GM21723 (cell line): ENCODE data around the gene MALSU1.
A peak's percentile ranks its signal among the peaks of the same experiment; 100 is the strongest.

ENCODE experiments used
- ATAC-seq: cut with Tn5 transposase; IDR thresholded peaks from one replicate; pipeline ENCODE4 v1.9.1; 2021; ENCODE audit warnings: mild to moderate bottlenecking, moderate library complexity; ENCODE audit not compliant: unreplicated experiment

Gene MALSU1

DNA sequence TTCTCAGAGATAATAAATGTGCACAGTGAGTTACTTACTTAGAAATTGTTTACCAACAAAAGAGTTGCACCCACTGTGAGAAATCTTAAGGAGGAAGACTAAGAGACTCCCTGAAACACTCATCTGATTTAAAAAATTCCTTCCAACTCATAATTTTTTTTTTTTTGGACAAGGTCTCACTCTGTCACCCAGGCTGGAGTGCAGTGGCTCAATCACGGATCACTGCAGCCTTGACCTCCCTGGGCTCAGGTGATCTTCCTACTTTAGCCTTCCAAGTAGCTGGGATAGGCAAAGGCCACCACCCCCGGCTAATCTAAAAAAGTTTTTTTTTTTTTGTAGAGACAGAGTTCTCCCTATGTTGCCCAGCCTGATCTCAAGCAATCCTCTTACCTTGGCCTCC lies 36.0 kb downstream of the MALSU1 start:
- ATAC-seq, result no peak

DNA sequence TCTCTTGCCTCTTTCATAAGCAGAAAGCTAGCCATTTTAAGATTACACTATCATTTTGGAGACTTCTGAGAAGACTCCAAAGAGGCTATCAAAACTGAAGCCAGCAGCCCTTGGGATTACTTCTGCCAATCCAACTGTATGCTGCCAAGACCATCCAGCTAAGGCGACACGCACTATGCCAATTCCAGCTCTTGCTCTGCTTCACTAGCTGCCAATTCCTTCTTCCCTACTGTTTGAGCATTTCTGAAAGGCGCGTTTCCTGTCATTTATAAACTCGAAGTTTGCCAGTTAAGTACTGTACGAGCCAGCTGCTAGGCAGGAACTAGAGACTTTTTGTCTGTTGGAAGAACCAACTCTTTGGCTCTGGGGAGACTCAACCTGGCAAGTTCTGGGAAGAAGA lies 36.5 kb downstream of the MALSU1 start:
- ATAC-seq, result no peak

DNA sequence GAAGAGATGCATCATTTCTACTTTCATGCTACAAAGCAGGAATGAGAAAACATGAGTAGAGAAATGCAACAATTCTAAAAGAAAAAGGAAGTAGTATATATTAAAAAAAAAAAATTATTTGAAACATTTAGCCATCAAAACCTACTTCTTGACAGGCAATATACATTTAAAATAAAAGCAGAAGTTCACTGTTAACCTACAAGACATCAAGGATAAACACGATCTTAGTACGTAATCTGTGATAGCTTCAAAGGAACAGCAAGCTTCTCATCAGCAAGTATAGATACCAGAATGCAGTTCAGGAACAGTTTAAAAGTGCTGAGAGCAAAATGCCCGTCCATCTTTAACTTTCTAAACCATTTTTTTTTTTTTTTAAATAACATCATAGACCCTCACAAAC lies 36.9 kb downstream of the MALSU1 start:
- no peak for ATAC-seq

- ATAC-seq, result no peak
Observed at GRCh38 chr7:23336799-23337283, 37.7 kb downstream of the MALSU1 start.

- ATAC-seq, result no peak
Observed at GRCh38 chr7:23337374-23337773, 38.2 kb downstream of the MALSU1 start.

GRCh38 chr7:23338439-23338838 lies 39.3 kb downstream of the MALSU1 start:
- no peak for ATAC-seq

- no peak for ATAC-seq
Observed at GRCh38 chr7:23338863-23339262, 39.7 kb downstream of the MALSU1 start.

- ATAC-seq, result no peak
Observed at GRCh38 chr7:23341846-23342598, 42.9 kb downstream of the MALSU1 start.

- ATAC-seq, result no peak
Observed at GRCh38 chr7:23343102-23343501, 44.0 kb downstream of the MALSU1 start.

DNA sequence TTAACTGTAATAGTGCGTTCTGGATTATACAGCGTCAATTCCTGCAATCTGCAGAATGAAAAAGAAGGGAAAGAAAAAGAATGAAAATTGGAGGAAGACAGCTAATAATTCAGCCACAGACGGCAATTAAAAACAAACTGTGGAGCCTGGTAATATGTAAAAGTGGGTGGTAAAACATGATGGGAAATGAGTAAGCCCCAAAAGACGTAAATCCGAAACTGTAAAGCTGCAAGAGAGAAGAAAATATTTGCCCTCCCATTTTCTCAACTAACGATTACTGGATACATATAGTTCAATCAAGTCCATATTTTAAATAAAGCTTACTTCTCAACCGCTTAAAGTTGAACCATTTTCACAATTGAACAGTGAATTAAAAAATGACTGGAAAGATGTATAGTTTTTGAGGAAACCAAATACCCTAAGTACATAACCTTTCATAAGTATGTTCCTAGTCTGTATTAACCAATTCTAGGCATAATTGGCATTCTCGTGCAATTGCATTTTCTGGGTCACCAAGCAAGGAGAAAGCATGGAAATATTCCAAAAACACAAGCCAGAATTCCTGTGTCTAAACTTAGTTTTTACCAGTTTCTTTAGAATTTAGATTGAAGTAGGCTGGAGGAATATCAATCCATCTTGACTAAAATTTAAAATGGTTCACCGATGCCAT lies 44.8 kb downstream of the MALSU1 start:
- no peak for ATAC-seq

GRCh38 chr7:23345601-23346000 lies 46.5 kb downstream of the MALSU1 start:
- no peak for ATAC-seq

GRCh38 chr7:23346316-23346715 lies 47.2 kb downstream of the MALSU1 start:
- peak; percentile 67 for ATAC-seq

GRCh38 chr7:23347033-23347681 lies 48.0 kb downstream of the MALSU1 start:
- no peak for ATAC-seq

DNA sequence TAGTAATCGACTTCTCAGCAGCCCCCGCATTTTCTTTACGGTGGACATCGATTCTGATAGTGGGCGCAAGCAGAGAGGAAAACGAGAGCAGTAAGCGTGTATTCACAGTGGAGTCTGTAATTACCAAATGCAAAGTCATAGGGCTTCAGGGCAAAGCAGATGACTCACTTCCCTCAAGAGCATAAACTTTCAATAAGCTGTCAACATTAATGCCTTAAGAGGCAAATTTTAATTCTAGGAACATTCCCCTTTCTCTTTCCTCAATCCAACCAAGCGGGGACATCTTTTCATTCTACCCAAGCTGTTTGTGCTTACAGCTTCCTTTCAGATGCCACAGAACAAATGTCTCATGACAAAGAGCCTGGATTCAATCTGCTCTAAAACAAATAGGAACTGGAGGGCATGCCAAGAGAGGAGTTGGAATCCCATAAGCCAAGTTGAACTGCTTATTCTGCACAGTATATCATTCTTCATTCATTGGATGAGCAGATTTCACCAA lies 48.6 kb downstream of the MALSU1 start:
- no peak for ATAC-seq

DNA sequence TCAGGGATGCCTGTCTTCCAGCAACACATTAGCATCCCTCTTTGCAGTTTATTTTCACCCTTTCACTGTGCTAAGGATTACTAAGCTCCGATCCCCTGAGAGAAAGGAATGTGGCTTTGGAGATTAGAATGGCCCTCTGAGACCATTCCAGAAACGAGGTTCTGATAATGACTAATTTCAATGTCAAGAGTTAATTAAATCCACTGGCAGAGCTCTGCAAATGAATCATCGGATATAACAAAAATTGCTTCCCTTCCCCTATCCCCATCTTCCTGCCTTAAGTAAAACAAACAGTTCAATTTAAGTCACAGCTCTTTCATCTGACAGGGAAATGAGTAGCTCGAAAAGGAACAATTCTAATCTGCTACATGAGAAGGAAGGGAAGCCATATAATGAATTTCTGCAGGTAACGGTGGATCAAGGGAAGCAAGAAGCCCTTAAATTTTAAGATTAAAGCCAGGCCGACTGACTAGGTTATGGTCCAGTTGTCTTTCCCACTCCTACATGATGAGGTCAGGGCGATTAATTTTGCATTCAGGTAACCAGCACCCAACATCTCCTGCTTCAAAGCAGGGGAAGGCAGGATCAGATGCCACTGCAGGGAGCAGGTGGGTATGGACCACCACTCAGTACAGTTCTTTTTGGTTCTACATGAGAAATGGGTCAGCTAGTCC lies 50.5 kb downstream of the MALSU1 start:
- ATAC-seq, result no peak

DNA sequence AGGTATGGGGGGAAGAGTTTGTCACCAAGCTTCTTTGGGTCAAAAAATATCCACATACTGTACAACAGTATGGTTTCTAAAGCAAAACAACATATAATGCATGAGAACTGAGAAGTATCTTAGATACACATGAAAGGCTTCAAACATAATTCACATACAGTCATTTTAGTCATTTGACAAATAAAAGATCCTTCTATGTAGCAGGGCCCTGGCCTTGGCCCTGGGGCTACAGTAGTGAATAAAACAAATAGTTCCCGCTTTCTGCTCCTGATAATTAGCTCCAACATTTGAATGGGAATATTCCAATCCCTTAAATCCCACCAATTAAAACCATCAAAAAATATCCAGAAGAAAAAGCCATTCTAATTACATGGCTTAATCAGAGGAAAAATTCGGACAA lies 51.3 kb downstream of the MALSU1 start:
- ATAC-seq, result no peak

DNA sequence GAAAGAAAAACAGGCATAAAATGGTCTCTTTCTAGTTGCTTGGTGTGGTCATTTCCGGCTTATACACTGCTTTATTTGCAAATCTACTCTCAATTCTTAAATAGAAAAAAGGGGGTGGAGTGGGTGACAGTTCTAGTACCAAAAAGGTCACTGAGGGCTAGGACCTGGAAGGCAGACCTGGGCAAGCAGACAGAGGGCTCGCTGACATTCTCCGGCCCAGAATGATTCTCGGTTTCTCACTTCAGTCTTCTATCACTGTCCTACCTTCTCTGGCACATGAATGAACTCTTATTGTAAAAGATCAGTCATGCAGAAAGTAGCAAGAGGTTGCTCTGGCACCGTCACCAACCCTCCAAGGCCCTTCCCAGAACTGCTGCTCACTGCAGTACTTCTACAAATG lies 54.0 kb downstream of the MALSU1 start:
- ATAC-seq, result no peak

DNA sequence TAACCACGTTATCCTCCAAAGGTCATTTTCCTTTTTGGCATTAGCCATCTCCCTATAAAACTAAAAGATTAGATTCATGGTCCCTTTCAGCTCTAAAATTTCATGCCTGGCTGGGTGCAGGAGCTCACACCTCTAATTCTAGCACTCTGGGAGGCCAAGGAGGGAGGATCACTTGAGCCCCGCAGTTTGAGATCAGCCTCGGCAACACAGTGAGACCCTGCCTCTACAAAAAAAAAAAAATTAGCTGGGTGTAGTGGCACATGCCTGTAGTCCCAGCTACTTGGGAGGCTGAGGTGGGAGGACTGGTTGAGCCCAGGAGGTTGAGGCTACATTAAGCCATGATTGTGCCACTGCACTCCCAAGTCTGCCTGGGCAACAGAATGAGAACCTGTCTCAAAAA lies 57.0 kb downstream of the MALSU1 start:
- ATAC-seq, result no peak

GRCh38 chr7:23356726-23357125 lies 57.6 kb downstream of the MALSU1 start:
- no peak for ATAC-seq

DNA sequence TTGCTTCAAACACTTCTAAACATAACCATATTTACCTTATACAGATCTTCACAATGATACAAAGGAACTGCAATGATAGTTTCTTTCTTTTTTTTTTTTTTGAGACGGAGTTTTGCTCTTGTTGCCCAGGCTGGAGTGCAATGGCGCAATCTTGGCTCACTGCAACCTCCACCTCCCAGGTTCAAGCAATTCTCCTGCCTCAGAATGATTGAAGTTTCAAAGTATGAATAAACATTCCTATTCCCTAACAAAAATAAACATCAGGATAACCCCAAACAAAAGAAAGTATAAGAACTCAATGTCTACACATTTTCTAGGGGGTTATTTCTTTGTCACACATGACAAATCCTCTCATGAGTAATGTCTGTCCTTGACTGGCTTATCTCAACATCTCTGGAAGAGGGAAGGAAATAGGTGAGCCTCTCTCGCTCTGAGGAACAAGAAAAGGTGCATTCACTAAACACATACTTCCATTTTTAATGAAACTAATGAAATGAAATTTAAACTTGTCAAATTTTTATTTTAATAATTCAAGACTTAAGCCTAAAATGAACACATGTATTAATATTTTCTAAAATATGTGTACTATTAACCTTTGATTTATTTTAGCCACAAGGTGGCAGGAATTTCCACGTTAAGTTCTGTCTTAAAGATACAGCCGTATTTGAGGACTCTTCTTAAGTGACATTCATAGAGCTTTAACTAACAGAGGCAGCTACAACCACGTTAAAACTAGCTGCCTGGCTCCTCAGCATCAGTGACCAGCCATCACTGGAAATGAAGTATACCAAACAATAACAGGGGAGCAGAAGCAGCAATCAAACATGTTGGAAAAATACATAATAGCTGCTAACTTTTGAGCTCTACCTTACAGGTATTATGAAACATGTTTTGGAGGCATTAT lies 58.3 kb downstream of the MALSU1 start:
- peak; percentile 64 for ATAC-seq
